ENCODE measurements around the gene DBX2.

DBX2 gene

DNA sequence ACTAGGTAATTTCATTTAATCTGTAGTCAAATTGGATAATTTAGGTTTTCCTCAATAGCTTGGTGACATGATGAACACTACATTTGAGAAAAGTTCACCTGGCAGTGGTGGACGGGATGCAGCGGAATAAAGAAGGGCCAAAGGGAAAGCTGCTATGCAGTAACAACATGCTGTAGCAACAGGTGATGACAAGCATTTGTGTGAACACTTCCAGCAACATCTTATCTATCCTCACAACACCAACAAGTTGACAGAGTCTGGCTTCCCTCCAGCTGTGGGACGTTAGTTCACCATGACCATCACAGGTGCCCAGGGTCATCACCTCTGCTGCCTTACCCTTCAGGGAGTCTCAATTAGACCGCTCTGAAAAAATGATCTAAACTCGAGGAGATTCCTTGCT lies 8.3 kb downstream of the DBX2 start:
- H3K4me3 ChIP-seq (ENCODE audit: low read depth, low read length), result no peak overlapping the region
- TF ChIP-seq, protein P1, sequence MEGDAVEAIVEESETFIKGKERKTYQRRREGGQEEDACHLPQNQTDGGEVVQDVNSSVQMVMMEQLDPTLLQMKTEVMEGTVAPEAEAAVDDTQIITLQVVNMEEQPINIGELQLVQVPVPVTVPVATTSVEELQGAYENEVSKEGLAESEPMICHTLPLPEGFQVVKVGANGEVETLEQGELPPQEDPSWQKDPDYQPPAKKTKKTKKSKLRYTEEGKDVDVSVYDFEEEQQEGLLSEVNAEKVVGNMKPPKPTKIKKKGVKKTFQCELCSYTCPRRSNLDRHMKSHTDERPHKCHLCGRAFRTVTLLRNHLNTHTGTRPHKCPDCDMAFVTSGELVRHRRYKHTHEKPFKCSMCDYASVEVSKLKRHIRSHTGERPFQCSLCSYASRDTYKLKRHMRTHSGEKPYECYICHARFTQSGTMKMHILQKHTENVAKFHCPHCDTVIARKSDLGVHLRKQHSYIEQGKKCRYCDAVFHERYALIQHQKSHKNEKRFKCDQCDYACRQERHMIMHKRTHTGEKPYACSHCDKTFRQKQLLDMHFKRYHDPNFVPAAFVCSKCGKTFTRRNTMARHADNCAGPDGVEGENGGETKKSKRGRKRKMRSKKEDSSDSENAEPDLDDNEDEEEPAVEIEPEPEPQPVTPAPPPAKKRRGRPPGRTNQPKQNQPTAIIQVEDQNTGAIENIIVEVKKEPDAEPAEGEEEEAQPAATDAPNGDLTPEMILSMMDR (IDR thresholded peaks at IDR 0.05; ENCODE audit: borderline replicate concordance, insufficient read depth, low read depth, low read length), result no peak

DNA sequence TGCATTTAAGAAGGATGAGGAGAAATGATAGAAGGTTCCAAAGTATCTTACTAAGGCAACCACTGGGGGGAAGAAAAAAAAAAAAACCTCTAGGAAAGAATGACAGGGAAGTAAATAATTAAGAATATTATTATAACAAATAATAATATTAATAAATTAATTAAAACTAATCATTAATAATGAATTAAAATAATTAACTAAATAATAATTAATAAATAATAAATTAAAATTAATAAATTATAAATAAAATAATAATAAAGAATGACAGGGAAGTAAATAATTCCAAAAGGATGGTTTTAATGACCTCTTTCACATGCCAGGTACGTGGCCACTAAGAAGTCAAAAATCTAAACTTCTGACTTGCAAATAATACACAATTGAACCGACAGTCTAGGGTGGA lies 9.9 kb downstream of the DBX2 start:
- TF ChIP-seq, protein P1 (IDR thresholded peaks at IDR 0.05; ENCODE audit: borderline replicate concordance, insufficient read depth, low read depth, low read length), result no peak
- no peak overlapping the region for H3K4me3 ChIP-seq (ENCODE audit: low read depth, low read length)

DNA sequence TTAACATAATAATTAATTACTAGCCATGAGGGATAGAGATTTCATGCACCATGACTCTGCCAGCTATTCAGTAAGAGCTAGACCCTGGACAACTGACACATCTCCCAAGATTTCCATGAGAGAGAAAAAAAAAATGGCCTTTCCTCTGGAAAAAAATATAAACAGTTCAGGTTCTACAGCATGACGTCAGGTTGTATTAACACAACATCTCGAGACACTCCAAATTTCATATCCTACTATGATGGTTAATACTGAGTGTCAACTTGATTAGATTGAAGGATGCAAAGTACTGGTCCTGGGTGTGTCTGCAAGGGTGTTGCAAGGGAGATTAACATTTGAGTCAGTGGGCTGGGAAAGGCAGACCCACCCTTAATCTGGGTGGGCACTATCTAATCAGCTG lies 11.1 kb downstream of the DBX2 start:
- H3K4me3 ChIP-seq (ENCODE audit: low read depth, low read length), result no peak overlapping the region
- TF ChIP-seq, protein P1 (IDR thresholded peaks at IDR 0.05; ENCODE audit: borderline replicate concordance, insufficient read depth, low read depth, low read length), result no peak

DNA sequence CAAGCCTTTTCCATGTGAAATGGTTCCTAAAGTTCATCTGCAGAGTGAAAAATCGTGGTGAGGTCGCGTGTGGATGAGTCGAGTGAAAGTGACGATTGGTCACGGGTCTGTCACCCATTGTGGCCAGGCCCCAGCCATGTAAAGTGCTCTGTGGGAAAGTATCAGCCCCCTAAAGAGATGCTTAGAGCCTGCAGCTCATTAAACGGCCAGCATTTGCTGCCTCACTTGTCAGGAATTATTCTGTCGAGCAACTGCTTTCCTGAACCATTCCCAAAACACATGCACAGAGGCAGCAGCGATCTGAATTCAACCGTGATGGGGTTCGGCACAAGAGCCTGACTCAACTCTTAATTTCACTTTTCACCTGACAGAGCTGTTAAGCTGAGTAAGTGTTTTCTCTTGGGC lies 16.0 kb downstream of the DBX2 start:
- TF ChIP-seq, protein P1 (IDR thresholded peaks at IDR 0.05; ENCODE audit: borderline replicate concordance, insufficient read depth, low read depth, low read length), result no peak
- no peak overlapping the region for H3K4me3 ChIP-seq (ENCODE audit: low read depth, low read length)

DNA sequence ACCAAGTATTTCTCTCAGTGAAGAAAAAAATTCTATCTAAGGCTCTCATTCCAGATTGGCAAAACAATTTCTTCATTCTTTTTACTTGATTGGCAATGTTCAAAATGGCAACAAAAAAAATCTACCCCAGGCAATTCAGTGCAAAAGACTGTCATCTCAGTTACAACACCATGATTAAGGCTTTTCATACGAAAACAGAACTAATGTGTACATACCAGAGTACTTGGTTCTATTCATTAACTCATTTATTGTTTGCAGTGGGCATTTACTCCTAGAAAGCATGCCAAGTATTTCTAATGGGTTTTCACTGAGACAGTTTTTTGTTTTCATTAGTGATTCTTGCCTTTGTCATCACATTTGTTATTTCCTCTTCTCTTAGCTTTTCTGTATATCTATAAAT lies 33.0 kb downstream of the DBX2 start:
- TF ChIP-seq, protein P1 (IDR thresholded peaks at IDR 0.05; ENCODE audit: borderline replicate concordance, insufficient read depth, low read depth, low read length), result no peak
- no peak overlapping the region for H3K4me3 ChIP-seq (ENCODE audit: low read depth, low read length)

DNA sequence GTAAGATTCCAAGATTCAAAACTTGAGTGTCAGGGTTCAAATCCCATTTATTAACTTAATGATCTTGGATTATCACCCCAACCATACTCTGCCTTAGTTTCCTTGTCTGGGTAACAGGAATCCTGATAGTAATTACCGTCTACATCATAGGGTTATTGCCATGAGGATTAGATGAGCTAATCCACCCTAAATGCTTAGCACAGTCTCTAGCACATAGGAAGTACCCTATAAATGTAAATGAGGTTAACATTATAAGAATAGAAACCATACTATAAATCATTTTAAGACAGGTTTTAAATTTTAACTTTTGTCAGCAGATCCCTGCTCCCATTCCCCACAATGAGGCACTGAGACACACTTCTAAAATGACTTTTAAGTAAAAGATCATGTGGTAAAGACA lies 36.5 kb downstream of the DBX2 start:
- TF ChIP-seq, protein P1 (IDR thresholded peaks at IDR 0.05; ENCODE audit: borderline replicate concordance, insufficient read depth, low read depth, low read length), result no peak

DNA sequence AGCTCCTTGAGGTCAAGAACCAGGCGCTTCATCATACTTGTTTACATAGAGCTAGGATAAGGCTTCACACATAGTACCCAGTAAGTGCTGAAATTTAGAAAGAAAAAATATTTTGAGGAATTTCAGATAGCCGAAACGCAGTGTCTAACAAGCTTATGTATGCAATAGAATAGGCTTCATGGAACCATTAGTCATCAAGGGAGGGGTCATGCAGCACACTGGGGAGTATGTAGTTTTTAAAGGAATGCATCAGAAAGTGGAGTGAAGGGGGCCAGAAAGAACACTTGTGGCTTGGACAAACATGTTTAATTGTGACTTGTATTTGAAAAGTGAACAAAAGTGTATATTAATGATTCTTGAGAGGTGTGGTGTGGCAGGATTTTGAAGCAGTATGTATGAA lies 38.1 kb downstream of the DBX2 start:
- H3K4me3 ChIP-seq (ENCODE audit: low read depth, low read length), result no peak overlapping the region
- TF ChIP-seq, protein P1 (IDR thresholded peaks at IDR 0.05; ENCODE audit: borderline replicate concordance, insufficient read depth, low read depth, low read length), result no peak

More for the DNA sequence above, 36.5 kb downstream of the DBX2 start:
- no peak overlapping the region for H3K4me3 ChIP-seq (ENCODE audit: low read depth, low read length)
